Muscle of back (tissue), 11 donors: ENCODE measurements around the gene HSPB9. TPM values are rescaled to one million over a fixed set of nuclear protein-coding genes. Genes with fewer than 3 reads are reported as not detected.
"Not testable (repeated sequence)": the region's sequence is repeated elsewhere in the genome, so short reads cannot be mapped to it uniquely, and the experiment has no call there.

Experiments
- DNase-seq, 3 donors: peaks; one replicate each; pipeline versions ENCODE4 v3.0.0 to v3.0.0-alpha.2; 2013
- polyA plus RNA-seq, 10 donors: library from polyadenylated mRNA; unstranded; fragments of 120-200 nt; gene quantifications; one replicate each; pipeline ENCODE4 v1.2.1, GENCODE V29; 2013; ENCODE audit not compliant: insufficient read length in 10 of 10

Gene HSPB9
- polyA plus RNA-seq, 10 donors, result 0.11 to 0.38 (median 0.21) TPM; not detected in 1

GRCh38 chr17:42118545-42118944 lies 4.1 kb upstream of the HSPB9 start:
- no peak for DNase-seq

DNA sequence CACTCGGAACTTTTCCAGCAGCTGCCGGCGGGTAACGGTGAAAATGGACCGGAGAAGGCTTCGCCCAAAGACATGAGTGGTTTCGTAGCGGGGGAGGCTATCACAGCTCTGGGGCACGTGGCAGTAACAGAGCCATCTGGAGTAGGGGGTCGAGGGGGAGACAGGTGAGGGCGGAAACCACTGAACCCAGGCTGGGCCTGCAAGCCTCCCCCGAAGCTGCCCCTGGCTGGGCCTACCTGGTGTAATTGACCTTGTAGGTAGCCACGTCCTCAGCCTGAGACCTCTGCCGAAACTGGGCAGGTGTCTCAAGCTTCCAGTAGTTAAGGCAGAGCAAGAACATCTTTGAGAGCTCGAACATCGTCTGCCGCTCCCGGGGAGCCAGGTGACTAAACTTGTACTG lies 3.3 kb upstream of the HSPB9 start:
- no peak for DNase-seq

GRCh38 chr17:42120161-42120769 lies 2.3 kb upstream of the HSPB9 start:
- no peak for DNase-seq

- peak; percentile 81 to 95 (median 92) for DNase-seq
These were observed 1.5 kb upstream of the HSPB9 start, which contains the start of gene KAT2A for GRCh38 chr17:42120770-42121769. Gene KAT2A (minus strand): TSS chr17:42121367. CDS start chr17:42121304, 63 bp downstream.

GRCh38 chr17:42124256-42124655 lies 1.7 kb downstream of the HSPB9 start:
- no peak for DNase-seq

GRCh38 chr17:42125565-42125964 lies 3.0 kb downstream of the HSPB9 start:
- DNase-seq, result no peak

DNA sequence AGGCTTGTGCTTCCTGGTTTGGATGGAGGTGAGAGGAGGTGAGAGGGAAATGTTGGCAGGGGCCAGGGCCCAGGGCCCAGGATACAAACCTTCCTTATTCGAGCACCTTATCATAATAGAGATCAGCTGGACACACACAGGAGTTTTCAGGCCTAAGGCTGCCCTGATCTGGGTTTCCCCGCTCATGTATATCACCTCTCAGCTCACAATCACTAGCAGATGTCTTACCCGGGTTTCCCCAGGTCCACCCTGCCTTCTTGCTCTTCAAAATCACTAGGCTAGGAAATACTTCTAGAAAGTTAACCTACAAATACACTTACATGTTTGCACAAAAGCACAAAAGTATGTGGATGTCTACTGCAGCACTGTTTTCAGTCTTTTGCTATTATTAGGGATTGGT lies 4.2 kb downstream of the HSPB9 start:
- no peak for DNase-seq

DNA sequence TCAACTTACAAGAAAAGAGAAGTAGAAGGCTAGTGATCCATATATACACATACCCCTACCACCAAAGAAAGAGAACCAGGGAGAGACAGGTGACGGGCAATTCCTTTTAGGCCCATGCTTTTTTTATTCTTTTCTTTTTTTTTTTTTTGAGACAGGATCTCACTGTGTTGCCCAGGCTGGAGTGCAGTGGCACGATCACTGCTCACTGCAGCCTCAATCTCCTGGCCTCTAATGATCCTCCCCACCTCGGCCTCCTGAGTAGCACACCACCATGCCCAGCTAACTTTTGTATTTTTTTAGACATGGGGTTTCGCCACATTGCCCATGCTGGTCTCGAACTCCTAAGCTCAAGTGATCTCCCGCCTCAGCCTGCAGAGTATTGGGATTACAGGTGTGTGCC lies 4.8 kb downstream of the HSPB9 start:
- no peak for DNase-seq

DNA sequence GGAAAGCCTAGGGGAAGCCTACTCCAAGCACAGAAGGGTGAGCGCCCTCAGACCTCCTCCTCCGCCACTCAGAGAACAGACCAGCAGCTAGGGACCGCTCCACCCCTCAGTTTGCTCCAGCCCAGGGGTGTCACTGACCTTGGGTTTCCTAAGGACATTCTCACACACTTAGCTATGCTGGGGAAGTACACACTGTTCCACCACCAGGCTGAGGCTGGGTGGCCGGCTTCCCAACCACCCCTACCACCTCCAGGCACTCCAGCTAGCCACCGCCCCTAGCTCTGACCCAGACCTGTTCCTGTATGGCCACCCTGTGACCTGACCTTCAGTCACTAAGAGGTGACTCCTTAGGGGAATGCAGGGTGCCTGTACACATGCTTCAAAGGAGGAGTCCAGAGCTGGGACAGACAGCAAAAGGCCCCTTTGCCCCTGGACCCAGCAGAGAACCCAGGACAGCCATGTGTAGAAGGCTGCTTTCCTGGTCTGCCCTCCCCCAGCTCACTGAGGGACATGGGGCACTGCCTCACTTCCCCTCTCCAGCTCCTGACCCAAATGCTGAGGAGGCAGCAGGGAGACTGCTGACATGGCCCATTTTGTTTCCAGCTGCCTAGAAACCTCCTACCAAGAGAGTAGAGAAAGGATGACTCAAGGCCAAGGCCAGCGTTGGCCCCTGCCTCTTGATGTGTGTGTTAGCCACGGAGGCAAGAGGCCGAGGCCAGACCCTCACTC lies 6.7 kb downstream of the HSPB9 start:
- no peak for DNase-seq

GRCh38 chr17:42130310-42130936 lies 7.8 kb downstream of the HSPB9 start:
- no peak for DNase-seq

DNA sequence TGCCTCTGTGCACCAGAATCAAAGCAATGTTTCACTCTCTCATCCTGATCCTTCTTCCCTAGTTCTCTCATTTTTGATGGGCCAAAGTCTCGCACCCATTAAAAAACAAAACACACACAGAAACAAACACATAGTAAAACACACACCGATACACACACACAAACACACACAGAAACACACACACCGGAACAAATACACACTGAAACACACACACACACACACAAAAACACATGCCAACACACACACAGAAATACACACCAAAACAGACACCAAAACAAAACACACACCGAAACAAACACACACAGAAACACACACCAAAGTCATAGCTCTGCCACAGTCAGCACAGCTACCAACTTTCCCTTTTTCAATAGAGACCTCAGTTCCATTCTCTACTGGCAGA lies 8.6 kb downstream of the HSPB9 start:
- DNase-seq, result no peak

GRCh38 chr17:42131981-42132432 lies 9.4 kb downstream of the HSPB9 start:
- no peak for DNase-seq

DNA sequence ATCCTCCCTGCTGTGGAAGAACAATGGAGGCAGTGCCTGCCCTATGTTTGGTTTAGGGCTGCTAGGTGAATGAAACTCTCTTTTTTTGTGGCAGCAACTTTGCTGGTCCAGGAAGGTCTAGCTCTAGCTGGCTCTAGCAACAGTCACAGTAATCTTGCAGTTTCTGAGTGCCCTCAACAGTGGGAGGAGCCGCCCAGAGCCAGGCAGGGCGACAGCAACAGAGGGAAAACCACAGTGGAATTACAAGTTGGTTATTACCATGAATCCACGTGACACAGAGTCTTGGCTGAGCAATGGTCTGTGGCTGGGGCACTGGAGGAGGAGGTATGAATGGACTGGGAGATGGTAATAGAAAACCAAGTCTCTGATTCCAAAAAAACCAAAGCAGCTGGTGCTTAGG lies 10.3 kb downstream of the HSPB9 start:
- peak in 1 of 3 donors; percentile 35 for DNase-seq

DNA sequence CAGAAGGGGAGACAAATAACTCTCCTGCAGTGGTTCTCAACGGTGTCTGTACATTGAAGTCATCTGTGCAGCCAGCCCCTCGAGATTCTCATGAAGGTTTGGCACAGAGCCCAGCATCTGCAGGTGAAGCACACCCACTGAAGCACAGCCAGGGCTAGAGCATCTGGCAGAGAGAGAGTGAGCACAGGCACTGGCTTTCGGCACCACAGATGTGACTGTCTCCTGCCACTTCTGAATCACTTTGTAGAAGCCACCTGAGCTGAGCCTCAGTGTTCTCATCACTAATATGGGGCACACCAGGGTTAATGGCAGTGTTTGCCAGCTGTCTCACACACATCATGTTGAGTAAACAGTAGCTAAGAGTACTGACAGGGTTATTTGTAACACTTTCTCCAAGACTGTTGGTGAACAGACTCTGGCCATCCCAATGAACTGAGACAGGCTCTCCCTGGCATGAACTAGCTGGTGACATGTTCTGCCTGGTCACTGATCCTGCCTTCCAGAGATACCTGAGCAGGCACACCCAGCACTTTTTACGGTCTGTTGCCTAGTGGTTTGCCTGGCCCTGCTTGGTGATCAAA lies 10.9 kb downstream of the HSPB9 start:
- no peak for DNase-seq

GRCh38 chr17:42135151-42135550 lies 12.5 kb downstream of the HSPB9 start:
- no peak for DNase-seq

DNA sequence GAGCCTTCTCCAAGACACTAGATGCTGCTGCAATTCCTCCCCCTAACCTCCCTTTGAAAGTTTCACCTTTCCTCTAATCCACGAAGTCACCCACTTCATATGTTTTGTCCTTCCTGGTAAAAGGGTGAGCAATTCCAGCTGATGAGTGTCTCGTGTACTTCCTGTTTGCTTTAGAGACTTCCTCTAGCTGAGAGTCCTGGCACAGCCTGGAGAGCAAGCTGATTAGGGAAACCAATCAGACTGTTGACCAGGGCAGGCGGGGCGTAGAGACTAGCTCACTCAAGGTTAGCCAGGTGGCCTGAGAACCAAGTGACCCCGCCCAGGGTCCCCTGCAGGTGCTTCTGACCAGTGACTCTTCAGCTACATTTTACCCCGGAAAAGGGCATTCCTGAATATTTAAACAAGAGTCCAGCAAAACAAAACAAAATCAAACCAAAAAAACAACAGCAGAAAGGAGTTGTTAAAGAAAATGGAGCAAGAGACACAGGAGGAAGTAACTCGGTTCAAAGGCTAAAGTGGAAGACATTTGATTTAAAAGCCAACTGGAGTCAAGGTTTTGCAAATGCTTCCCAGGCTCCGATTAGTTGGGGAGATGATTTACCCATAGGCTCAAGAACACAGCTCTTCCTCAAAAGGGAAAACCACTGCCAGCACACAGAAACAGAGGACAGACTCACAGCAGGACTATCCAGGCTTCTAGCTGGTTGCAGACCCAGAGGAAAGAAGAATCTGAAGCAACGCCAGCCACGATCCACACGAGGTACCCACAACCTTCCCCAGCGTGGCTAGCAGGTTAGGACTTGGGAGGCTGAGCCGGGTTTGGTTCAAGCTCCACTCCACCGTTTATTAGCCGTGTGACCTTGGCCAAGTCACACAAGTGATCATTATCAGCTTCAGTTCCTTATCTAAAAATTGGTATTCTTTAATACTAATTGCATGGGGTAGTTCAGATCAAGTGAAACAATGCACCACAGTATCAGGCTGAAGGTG lies 13.4 kb downstream of the HSPB9 start:
- DNase-seq, result peak in 2 of 3 donors; percentile 25 to 41

- DNase-seq, result no peak
These were observed 14.0 kb downstream of the HSPB9 start for GRCh38 chr17:42136654-42137051.

GRCh38 chr17:42138749-42139492 lies 16.3 kb downstream of the HSPB9 start:
- DNase-seq, result peak in 1 of 3 donors; percentile 41

GRCh38 chr17:42140690-42141089 lies 18.1 kb downstream of the HSPB9 start:
- DNase-seq, result not testable (repeated sequence)
